ENCODE data around the gene RTP1. TPM values are rescaled to one million over a fixed set of nuclear protein-coding genes. Genes with fewer than 3 reads are reported as not detected.

RTP1 gene
- total RNA-seq, 2 experiments from 2014 or later: not detected

DNA sequence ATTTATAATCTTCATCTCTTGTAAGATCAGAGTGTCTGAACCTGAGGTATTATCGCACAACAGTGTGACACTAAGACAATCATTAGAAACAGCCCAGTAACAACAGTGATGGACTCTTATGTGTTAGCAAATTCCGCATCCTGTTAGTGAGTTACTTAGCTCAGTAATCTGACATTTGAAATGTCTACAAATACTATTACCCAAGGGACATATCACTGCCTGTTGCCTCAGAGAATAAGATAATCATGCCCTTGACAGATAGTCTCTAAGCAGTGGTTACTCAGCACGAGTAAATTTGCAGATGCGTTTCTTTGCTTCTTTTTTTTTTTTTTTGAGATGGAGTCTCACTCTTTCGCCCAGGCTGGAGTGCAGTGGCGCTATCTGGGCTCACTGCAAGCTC is 13.4 kb upstream of the RTP1 start:
- POLR2A ChIA-PET: no interaction called here
- Histone ChIP-seq H3K27ac (ENCODE audit: low read depth in 1 of 2, low read length in 2 of 2) (no peak overlapping the region), H3K36me3 (ENCODE audit: insufficient read depth, low read length) (no peaks in the 10 kb centered on the region), H3K4me3 (ENCODE audit: low read length) (no peak overlapping the region), H3K4me1 (ENCODE audit: insufficient read depth, low read length) (no peaks in the 10 kb centered on the region), H3K27me3 (ENCODE audit: control insufficient read depth in 1 of 2, insufficient read depth in 2 of 2, low read length in 2 of 2) (no peaks in the 10 kb centered on the region), H3K9me3 (ENCODE audit: control insufficient read depth in 1 of 2, insufficient read depth in 1 of 2, low read length in 2 of 2) (no peaks in the 10 kb centered on the region)
- Mint-ChIP-seq H3K9me3 (peaks cover 5% of the 10 kb centered on the region), H3K36me3 (ENCODE audit: low read depth) (no peaks in the 10 kb centered on the region), H3K4me3 (no peak overlapping the region), H3K27me3 (peaks cover 23% of the 10 kb centered on the region), H3K4me1 (ENCODE audit: low read depth) (no peaks in the 10 kb centered on the region), H3K27ac (no peak overlapping the region)
- no peak for TF ChIP-seq CTCF (IDR thresholded peaks at IDR 0.05)
- CTCF ChIA-PET: no interaction called here
- no peak for DNase-seq
- ATAC-seq (ENCODE audit: poor library complexity): no peak
- intact Hi-C loops (cut with DNase I, micrococcal nuclease): no loop called here

DNA sequence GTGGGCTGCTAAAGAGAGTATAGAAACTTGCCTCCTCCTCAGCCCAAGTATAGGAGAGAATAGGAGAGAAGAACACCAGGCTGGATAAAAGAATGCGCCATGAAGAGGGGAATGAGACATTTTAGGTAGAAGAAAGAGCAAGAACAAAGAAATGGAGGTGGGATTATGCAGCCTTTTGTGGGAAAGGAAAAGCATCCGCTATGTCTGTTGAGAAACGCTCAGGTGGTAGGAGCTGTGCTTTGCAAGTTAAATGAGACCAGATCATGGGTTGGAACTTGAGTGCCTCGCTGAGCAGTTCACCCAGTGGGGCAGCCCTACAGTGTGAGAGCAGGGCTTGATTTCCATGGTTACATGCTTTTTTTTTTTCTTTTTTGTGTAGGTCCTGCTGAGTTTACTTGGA is 11.5 kb upstream of the RTP1 start:
- Mint-ChIP-seq H3K4me3 (no peak overlapping the region), H3K27ac (no peak overlapping the region), H3K4me1 (ENCODE audit: low read depth) (no peaks in the 10 kb centered on the region), H3K9me3 (peaks cover 5% of the 10 kb centered on the region), H3K27me3 (peaks cover 28% of the 10 kb centered on the region), H3K36me3 (ENCODE audit: low read depth) (no peaks in the 10 kb centered on the region)
- intact Hi-C loops (cut with DNase I, micrococcal nuclease): no loop called here
- no peak overlapping the region for H3K27ac ChIP-seq (ENCODE audit: low read depth in 1 of 2, low read length in 2 of 2)
- H3K36me3 ChIP-seq (ENCODE audit: insufficient read depth, low read length): no peaks in the 10 kb centered on the region
- no peaks in the 10 kb centered on the region for H3K9me3 ChIP-seq (ENCODE audit: control insufficient read depth in 1 of 2, insufficient read depth in 1 of 2, low read length in 2 of 2)
- no peak overlapping the region for H3K4me3 ChIP-seq (ENCODE audit: low read length)
- TF ChIP-seq CTCF (IDR thresholded peaks at IDR 0.05): no peak
- DNase-seq (no peak), ATAC-seq (ENCODE audit: poor library complexity) (no peak)
- H3K4me1 ChIP-seq (ENCODE audit: insufficient read depth, low read length): no peaks in the 10 kb centered on the region
- CTCF ChIA-PET: no interaction called here
- POLR2A ChIA-PET: no interaction called here
- peaks cover 5 to 7% of the 10 kb centered on the region in 2 experiments for H3K27me3 ChIP-seq (ENCODE audit: control insufficient read depth in 1 of 2, insufficient read depth in 2 of 2, low read length in 2 of 2)

GRCh38 chr3:187186375-187186774 is 10.9 kb upstream of the RTP1 start:
- Mint-ChIP-seq H3K4me1 (ENCODE audit: low read depth) (no peaks in the 10 kb centered on the region), H3K9me3 (peaks cover 5% of the 10 kb centered on the region), H3K36me3 (ENCODE audit: low read depth) (no peaks in the 10 kb centered on the region), H3K4me3 (no peak overlapping the region), H3K27me3 (peaks cover 34% of the 10 kb centered on the region), H3K27ac (no peak overlapping the region)
- TF ChIP-seq CTCF (IDR thresholded peaks at IDR 0.05): no peak
- Histone ChIP-seq H3K27ac (ENCODE audit: low read depth in 1 of 2, low read length in 2 of 2) (no peak overlapping the region), H3K36me3 (ENCODE audit: insufficient read depth, low read length) (no peaks in the 10 kb centered on the region), H3K4me3 (ENCODE audit: low read length) (no peak overlapping the region), H3K9me3 (ENCODE audit: control insufficient read depth in 1 of 2, insufficient read depth in 1 of 2, low read length in 2 of 2) (no peaks in the 10 kb centered on the region), H3K27me3 (ENCODE audit: control insufficient read depth in 1 of 2, insufficient read depth in 2 of 2, low read length in 2 of 2) (peaks cover 5 to 7% of the 10 kb centered on the region in 2 experiments), H3K4me1 (ENCODE audit: insufficient read depth, low read length) (no peaks in the 10 kb centered on the region)
- ATAC-seq (ENCODE audit: poor library complexity): no peak
- intact Hi-C loops (cut with DNase I, micrococcal nuclease): no loop called here
- CTCF ChIA-PET: no interaction called here
- POLR2A ChIA-PET: no interaction called here
- no peak for DNase-seq

Data from CD4-positive, alpha-beta T cell (primary cell).